ENCODE measurements around the gene MGAT4D.
"Not testable (repeated sequence)": the region's sequence is repeated elsewhere in the genome, so short reads cannot be mapped to it uniquely, and the experiment has no call there.

DNA sequence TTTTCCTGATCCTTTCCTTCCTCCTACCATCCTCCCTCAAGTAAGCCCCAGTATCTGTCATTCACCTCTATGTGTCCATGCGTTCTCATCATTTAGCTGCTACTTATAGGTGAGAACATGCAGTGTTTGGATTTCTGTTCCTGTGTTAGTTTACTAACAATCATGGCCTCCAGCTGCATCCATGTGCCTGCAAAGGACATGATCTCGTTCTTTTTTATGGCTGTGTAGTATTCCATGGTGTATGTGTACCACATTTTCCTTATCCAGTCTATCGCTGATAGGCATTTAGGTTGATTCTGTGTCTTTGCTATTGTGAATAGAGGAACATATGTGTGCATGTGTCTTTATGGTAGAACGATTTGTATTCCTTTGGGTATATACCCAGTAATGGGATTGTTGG lies 53.7 kb downstream of the MGAT4D start:
- TF ChIP-seq, protein P1, sequence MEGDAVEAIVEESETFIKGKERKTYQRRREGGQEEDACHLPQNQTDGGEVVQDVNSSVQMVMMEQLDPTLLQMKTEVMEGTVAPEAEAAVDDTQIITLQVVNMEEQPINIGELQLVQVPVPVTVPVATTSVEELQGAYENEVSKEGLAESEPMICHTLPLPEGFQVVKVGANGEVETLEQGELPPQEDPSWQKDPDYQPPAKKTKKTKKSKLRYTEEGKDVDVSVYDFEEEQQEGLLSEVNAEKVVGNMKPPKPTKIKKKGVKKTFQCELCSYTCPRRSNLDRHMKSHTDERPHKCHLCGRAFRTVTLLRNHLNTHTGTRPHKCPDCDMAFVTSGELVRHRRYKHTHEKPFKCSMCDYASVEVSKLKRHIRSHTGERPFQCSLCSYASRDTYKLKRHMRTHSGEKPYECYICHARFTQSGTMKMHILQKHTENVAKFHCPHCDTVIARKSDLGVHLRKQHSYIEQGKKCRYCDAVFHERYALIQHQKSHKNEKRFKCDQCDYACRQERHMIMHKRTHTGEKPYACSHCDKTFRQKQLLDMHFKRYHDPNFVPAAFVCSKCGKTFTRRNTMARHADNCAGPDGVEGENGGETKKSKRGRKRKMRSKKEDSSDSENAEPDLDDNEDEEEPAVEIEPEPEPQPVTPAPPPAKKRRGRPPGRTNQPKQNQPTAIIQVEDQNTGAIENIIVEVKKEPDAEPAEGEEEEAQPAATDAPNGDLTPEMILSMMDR (IDR thresholded peaks at IDR 0.05): not testable (repeated sequence)
- TF ChIP-seq, protein P2, sequence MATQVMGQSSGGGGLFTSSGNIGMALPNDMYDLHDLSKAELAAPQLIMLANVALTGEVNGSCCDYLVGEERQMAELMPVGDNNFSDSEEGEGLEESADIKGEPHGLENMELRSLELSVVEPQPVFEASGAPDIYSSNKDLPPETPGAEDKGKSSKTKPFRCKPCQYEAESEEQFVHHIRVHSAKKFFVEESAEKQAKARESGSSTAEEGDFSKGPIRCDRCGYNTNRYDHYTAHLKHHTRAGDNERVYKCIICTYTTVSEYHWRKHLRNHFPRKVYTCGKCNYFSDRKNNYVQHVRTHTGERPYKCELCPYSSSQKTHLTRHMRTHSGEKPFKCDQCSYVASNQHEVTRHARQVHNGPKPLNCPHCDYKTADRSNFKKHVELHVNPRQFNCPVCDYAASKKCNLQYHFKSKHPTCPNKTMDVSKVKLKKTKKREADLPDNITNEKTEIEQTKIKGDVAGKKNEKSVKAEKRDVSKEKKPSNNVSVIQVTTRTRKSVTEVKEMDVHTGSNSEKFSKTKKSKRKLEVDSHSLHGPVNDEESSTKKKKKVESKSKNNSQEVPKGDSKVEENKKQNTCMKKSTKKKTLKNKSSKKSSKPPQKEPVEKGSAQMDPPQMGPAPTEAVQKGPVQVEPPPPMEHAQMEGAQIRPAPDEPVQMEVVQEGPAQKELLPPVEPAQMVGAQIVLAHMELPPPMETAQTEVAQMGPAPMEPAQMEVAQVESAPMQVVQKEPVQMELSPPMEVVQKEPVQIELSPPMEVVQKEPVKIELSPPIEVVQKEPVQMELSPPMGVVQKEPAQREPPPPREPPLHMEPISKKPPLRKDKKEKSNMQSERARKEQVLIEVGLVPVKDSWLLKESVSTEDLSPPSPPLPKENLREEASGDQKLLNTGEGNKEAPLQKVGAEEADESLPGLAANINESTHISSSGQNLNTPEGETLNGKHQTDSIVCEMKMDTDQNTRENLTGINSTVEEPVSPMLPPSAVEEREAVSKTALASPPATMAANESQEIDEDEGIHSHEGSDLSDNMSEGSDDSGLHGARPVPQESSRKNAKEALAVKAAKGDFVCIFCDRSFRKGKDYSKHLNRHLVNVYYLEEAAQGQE (IDR thresholded peaks at IDR 0.05; ENCODE audit: insufficient read depth in 1 of 2, low read depth in 2 of 2, low read length in 1 of 2): not testable (repeated sequence)
- TF ChIP-seq POLR2AphosphoS5 (IDR thresholded peaks at IDR 0.05; ENCODE audit: low read depth, low read length); TCF7L2 (IDR thresholded peaks at IDR 0.05; ENCODE audit: low read depth, low read length); SIN3A (IDR thresholded peaks at IDR 0.05; ENCODE audit: borderline replicate concordance, insufficient read depth, low read depth, low read length): not testable (repeated sequence)

Data from Panc1 (cell line).